NCI-H524 treated with DMSO at 0.1 percent for 48 hours (cell line): ENCODE measurements around the gene GAS6.
"Not testable (repeated sequence)": the region's sequence is repeated elsewhere in the genome, so short reads cannot be mapped to it uniquely, and the experiment has no call there.

Experiments
- DNase-seq: peaks from one replicate; lab custom pipeline; 2025; lab: John Stamatoyannopoulos, UW

Gene GAS6

GRCh38 chr13:113867913-113868312 is 4.0 kb upstream of the GAS6 start:
- not testable (repeated sequence) for DNase-seq

GRCh38 chr13:113865427-113865826 is 1.6 kb upstream of the GAS6 start:
- DNase-seq: no peak

GRCh38 chr13:113864273-113864890 is 506 bp upstream of the GAS6 start:
- DNase-seq: no peak

- no peak for DNase-seq
These were observed 849 bp downstream of the GAS6 start for GRCh38 chr13:113862931-113863523.

- no peak for DNase-seq
These were observed 1.5 kb downstream of the GAS6 start for GRCh38 chr13:113862191-113862930.

- no peak for DNase-seq
These were observed 2.3 kb downstream of the GAS6 start for GRCh38 chr13:113861433-113862030.

- no peak for DNase-seq
These were observed 3.0 kb downstream of the GAS6 start for GRCh38 chr13:113860665-113861432.

GRCh38 chr13:113860051-113860664 is 3.7 kb downstream of the GAS6 start:
- DNase-seq: no peak

- DNase-seq: no peak
These were observed 4.4 kb downstream of the GAS6 start for GRCh38 chr13:113859311-113860050.

GRCh38 chr13:113857531-113858195 is 6.2 kb downstream of the GAS6 start:
- no peak for DNase-seq

- DNase-seq: no peak
These were observed 7.2 kb downstream of the GAS6 start for GRCh38 chr13:113856716-113857065.

GRCh38 chr13:113855931-113856715 is 7.8 kb downstream of the GAS6 start:
- DNase-seq: no peak

- DNase-seq: no peak
These were observed 8.6 kb downstream of the GAS6 start for GRCh38 chr13:113855012-113855921.

GRCh38 chr13:113854238-113855011 is 9.5 kb downstream of the GAS6 start:
- DNase-seq: no peak

- no peak for DNase-seq
These were observed 10.2 kb downstream of the GAS6 start for GRCh38 chr13:113853518-113854237.

- DNase-seq: no peak
These were observed 11.0 kb downstream of the GAS6 start for GRCh38 chr13:113852536-113853517.
